Epithelial cell of proximal tubule (primary cell): ENCODE data around the gene ATN1. TPM values are rescaled to one million over a fixed set of nuclear protein-coding genes. Genes with fewer than 3 reads are reported as not detected.

Experiments used
- DNase-seq: peaks from one replicate; pipeline ENCODE4 v3.0.0-alpha.2; 2011; ENCODE audit warnings: low read depth
- H3K4me3 ChIP-seq: 2 replicates; pipeline ENCODE4 v1.5.1; 2011; ENCODE audit warnings: low read depth, mild to moderate bottlenecking, low read length
- total RNA-seq: library from RNA; depleted of rRNA; stranded (reverse); fragments of >200 nt; gene quantifications from 2 replicates; pipeline ENCODE4 v1.2.3, GENCODE V29; 2015
- TF ChIP-seq, protein P1 (sequence below): conservative IDR thresholded peaks from 2 replicates; pipeline ENCODE4 v1.5.1; 2012; ENCODE audit warnings: low read depth, mild to moderate bottlenecking, low read length

ATN1 gene
- total RNA-seq, 1 donor from 2014 or later = 17.9 TPM

DNA sequence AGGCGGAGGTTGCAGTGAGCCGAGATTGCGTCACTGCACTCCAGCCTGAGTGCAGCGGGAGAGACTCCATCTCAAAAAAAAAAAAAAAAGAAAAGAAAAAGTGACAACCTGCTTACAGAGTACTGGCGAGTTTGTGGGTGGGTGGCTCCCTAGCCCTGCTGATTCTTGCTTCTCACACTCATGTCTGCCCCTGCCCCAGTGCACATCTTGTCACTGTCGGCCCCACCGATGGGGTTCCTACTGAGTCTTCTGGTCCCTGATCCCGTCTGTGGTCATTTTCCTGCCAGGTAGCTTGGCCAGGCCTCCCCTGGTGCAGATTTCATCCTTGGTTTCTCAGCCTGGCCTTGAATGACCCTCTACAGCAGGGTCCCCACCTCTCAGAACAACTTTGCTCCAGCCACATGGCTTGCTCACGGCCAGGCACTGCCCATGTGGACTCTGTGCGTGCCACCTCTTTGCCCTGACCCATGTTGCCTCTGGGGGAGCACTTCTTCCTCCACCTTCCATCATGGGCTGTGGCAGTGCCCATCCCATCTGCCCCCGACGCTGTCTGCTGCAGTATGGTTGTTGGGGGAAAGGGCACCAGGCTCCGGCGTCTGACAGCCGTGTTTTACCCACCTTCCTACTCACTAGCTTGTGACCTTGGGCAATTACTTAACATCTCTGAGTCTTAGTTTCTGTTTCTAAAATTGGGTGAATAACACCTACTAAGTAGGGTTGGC lies 21.3 kb downstream of the ATN1 start:
- no peak overlapping the region for H3K4me3 ChIP-seq
- TF ChIP-seq, protein P1, sequence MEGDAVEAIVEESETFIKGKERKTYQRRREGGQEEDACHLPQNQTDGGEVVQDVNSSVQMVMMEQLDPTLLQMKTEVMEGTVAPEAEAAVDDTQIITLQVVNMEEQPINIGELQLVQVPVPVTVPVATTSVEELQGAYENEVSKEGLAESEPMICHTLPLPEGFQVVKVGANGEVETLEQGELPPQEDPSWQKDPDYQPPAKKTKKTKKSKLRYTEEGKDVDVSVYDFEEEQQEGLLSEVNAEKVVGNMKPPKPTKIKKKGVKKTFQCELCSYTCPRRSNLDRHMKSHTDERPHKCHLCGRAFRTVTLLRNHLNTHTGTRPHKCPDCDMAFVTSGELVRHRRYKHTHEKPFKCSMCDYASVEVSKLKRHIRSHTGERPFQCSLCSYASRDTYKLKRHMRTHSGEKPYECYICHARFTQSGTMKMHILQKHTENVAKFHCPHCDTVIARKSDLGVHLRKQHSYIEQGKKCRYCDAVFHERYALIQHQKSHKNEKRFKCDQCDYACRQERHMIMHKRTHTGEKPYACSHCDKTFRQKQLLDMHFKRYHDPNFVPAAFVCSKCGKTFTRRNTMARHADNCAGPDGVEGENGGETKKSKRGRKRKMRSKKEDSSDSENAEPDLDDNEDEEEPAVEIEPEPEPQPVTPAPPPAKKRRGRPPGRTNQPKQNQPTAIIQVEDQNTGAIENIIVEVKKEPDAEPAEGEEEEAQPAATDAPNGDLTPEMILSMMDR = no peak
- DNase-seq = no peak

DNA sequence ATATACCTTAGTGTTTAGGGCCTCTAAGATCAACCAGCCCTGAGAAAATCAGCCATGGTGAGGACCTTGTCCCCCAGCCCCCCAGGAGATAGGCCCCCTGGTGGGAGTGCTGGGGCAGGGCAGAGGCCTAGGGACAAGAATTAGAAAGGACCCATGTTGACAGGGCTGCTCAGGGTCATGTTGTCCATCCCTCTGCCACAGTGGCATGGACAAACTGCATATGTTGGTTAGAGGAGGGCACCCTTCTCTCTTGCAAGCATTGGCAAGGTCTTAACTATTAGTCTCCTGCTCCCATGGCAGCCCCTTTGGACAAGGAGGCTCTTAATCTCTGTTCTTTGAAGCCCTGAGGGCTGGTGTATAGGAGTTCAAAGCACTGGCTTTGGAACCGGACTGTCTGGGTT lies 22.6 kb downstream of the ATN1 start:
- TF ChIP-seq, protein P1 = peak; percentile 32
- H3K4me3 ChIP-seq = no peak overlapping the region
- DNase-seq = no peak

DNA sequence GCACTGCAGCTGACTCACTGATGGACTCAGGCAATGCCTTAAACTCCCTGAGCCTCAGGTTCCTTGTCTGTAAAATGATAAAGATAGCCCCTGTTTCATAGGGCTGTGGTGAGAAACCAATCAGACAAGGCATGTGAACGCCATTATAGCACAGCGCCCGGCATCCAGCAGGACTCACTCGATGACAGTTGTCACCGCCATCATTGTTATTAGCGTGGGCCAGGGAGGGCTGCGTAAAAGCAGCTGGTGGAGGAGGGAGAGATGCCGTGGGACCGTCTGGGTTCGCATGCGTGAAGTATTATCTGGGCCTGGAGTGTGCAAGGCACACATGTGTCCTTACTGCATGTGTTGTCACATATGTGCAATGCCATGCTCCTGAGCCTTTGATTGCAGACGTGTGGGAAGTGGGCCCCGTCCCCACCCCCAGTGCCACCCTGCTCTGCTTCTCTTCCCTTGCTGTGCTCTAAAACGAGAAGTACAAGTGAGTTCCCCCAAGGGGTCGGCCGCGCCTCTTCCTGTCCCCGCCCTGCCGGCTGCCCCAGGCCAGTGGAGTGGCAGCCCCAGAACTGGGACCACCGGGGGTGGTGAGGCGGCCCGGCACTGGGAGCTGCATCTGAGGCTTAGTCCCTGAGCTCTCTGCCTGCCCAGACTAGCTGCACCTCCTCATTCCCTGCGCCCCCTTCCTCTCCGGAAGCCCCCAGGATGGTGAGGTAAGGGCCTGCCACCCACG lies 23.2 kb downstream of the ATN1 start, which contains the start of gene PTPN6:
TSS of gene PTPN6 (plus strand) at position 546 of the 730 bp plus-strand sequence. CDS start at position 703, 157 bp downstream.
- DNase-seq = no peak
- no peak within 1 kb of the TSS for H3K4me3 ChIP-seq
- TF ChIP-seq, protein P1 = no peak

DNA sequence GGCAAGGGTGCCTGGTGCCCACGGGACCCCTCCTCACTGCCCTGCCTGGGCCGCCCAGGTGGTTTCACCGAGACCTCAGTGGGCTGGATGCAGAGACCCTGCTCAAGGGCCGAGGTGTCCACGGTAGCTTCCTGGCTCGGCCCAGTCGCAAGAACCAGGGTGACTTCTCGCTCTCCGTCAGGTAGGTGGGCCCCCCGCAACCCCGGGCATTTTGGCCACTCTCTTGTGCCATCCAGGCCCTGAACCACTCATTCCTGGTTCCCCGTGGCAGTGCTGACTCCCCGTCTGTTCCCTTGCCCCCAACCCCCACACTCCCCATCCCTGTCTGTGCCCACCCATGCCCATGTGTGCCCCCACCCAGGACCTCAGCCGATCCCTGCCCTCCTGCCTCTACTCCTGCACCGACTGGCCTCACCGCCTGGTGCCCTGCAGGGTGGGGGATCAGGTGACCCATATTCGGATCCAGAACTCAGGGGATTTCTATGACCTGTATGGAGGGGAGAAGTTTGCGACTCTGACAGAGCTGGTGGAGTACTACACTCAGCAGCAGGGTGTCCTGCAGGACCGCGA lies 23.9 kb downstream of the ATN1 start:
- no peak overlapping the region for H3K4me3 ChIP-seq
- TF ChIP-seq, protein P1 = no peak
- DNase-seq = no peak

DNA sequence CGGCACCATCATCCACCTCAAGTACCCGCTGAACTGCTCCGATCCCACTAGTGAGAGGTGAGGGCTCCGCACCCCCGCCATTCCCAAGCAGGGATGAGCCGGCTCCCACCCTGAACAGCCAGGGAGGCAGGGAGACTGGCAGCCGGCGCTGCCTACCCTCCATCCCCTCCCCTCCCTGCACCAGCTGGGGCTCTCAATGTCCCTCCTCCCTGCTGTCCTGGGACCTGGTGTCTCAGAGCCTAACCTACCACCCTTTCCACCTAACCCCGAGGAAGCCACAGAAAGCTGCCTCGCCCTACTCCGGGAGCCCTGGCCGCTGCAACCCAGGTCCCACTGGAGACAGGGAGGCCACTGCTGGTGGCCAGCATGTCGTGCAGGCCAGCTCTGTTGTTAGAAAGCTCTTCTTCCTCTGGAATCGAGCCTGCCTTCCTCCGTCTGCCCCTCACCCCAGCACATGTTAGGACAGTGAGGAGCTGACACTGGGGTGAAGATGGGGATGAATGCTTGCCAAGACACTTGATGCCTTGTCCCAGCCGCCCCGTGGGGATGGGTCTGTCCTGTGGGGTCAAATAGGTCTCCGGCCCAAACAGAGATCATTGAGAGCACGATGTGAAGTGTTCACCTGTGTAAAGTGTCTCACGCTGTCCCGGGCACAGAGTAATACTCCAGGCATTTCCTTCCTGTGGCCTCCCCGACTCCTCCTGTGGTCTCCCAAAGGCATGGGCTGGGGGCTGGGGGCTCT lies 24.5 kb downstream of the ATN1 start:
- DNase-seq = no peak
- no peak overlapping the region for H3K4me3 ChIP-seq
- TF ChIP-seq, protein P1 = no peak

DNA sequence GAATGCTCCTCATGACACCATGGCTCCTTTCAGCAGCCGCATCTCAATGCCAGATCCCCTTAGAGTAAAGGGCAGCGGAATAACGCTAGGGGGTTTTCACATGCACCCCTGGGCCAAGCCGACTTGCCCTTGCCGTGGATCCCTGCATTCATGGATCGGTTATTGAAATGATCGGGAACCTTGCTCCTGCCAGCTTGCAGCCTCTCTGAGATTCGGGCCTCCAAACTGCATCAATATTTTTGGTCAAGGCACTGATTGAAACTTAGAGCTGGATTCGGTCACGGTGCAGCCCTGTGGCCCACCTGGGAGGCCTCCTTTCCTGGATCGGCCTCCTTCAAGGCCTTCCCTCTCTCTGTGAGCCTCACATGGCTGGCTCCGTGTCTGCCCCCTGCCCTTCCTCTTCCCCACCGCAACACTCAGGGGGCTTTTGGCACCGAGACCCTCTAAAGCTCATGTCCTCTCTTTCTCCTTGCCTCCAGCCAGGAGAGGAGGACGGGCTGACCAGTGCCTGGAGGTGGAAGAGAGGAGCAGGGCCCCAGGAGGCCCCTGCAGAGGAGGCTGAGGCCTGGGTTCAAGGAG lies 25.2 kb downstream of the ATN1 start:
- no peak overlapping the region for H3K4me3 ChIP-seq
- TF ChIP-seq, protein P1 = no peak
- no peak for DNase-seq
